Measurements from ENCODE around the gene ADAMTS4.

ADAMTS4 gene

GRCh38 chr1:161227196-161227871 lies 28.5 kb upstream of the ADAMTS4 start:
- DNase-seq (peak; percentile 84), ATAC-seq (ENCODE audit: insufficient read depth, low read depth) (peak; percentile 61)
- peak overlapping the region; percentile 93 for H3K4me2 ChIP-seq (ENCODE audit: insufficient read depth, low read length)
- H3K9me3 ChIP-seq (ENCODE audit: insufficient read depth, low read length, severe bottlenecking), result no peaks in the 10 kb centered on the region
- peaks cover 27% of the 10 kb centered on the region for H3K4me1 ChIP-seq (ENCODE audit: insufficient read depth, low read length)
- no peaks in the 10 kb centered on the region for H3K27me3 ChIP-seq (ENCODE audit: insufficient read depth, low read length, poor library complexity)
- H3K79me2 ChIP-seq (ENCODE audit: insufficient read depth, low read length), result peaks cover 13% of the 10 kb centered on the region
- H4K20me1 ChIP-seq (ENCODE audit: insufficient read depth, low read length), result 0 out of 2 replicates have a peak, but pooled peaks cover 3% of the 10 kb centered on the region
- H3K27ac ChIP-seq (ENCODE audit: low read length), result peak overlapping the region; percentile 88
- H3K4me3 ChIP-seq (ENCODE audit: low read depth in 1 of 2, low read length in 2 of 2), result peak overlapping the region in 1 of 2 experiments; percentile 89; a peak in 2 of 4 replicates
- H3K36me3 ChIP-seq (ENCODE audit: insufficient read depth, low read length), result peaks cover 24% of the 10 kb centered on the region
- H3K9ac ChIP-seq (ENCODE audit: low read depth, low read length), result peak overlapping the region; percentile 70
- no peak for TF ChIP-seq EZH2 (IDR thresholded peaks at IDR 0.05; ENCODE audit: borderline replicate concordance, low read depth, low read length, severe bottlenecking)
- peak; percentile 91 for TF ChIP-seq CTCF (IDR thresholded peaks at IDR 0.05; ENCODE audit: borderline replicate concordance, extremely low read depth, low read length, poor library complexity, severe bottlenecking)
- H2AFZ ChIP-seq (ENCODE audit: low read depth, low read length), result peak overlapping the region; percentile 98

DNA sequence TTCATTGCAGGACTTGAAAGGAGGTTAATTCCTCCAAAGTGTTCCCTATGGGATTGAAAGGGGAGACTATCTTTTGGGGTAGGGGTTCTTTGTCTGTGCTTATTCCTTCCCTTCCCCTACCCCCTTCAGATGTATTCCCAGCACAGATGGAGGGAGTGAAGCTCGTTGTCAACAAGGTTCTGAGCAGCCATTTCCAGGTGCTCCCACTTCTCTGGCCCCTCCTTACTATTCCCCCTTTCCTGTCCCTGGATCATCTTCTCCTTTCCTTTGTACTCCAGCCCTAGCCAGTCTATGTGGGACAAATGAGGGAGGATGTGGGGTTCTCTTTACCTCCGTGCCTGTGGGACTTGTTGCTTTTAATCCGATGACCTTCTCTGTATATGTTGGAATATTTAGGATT lies 27.9 kb upstream of the ADAMTS4 start:
- TF ChIP-seq EZH2 (IDR thresholded peaks at IDR 0.05; ENCODE audit: borderline replicate concordance, low read depth, low read length, severe bottlenecking) (no peak), CTCF (IDR thresholded peaks at IDR 0.05; ENCODE audit: borderline replicate concordance, extremely low read depth, low read length, poor library complexity, severe bottlenecking) (no peak)
- Histone ChIP-seq H3K36me3 (ENCODE audit: insufficient read depth, low read length) (peaks cover 24% of the 10 kb centered on the region), H3K9me3 (ENCODE audit: insufficient read depth, low read length, severe bottlenecking) (no peaks in the 10 kb centered on the region), H3K9ac (ENCODE audit: low read depth, low read length) (peak overlapping the region; percentile 70), H2AFZ (ENCODE audit: low read depth, low read length) (peak overlapping the region; percentile 98), H3K4me1 (ENCODE audit: insufficient read depth, low read length) (peaks cover 27% of the 10 kb centered on the region), H3K4me2 (ENCODE audit: insufficient read depth, low read length) (peak overlapping the region; percentile 93), H4K20me1 (ENCODE audit: insufficient read depth, low read length) (0 out of 2 replicates have a peak, but pooled peaks cover 3% of the 10 kb centered on the region), H3K27ac (ENCODE audit: low read length) (peak overlapping the region; percentile 88), H3K27me3 (ENCODE audit: insufficient read depth, low read length, poor library complexity) (no peaks in the 10 kb centered on the region), H3K79me2 (ENCODE audit: insufficient read depth, low read length) (peaks cover 13% of the 10 kb centered on the region), H3K4me3 (ENCODE audit: low read depth in 1 of 2, low read length in 2 of 2) (peak overlapping the region; percentile 72 to 89; a peak in 3 of 4 replicates)
- ATAC-seq (ENCODE audit: insufficient read depth, low read depth) (no peak), DNase-seq (no peak)

DNA sequence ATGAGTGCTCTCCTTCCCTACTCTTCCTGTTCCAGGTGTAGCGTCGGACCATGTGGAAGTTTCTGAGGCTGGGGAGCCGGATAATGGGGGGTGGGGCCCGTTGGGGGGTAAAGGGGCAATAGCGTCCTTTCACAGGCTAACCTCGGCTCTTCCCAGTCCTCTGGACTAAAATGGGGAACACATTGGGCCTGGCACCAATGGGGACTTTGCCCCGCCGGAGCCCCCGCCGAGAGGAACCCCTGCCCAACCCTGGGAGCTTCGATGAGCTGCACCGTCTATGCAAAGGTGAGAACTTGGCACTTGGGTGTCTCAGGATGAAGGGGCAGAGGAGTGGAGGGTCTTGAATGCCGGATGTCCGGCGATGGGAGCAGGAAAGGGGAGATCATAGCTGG lies 27.5 kb upstream of the ADAMTS4 start:
- H3K27me3 ChIP-seq (ENCODE audit: insufficient read depth, low read length, poor library complexity), result no peaks in the 10 kb centered on the region
- peaks cover 24% of the 10 kb centered on the region for H3K36me3 ChIP-seq (ENCODE audit: insufficient read depth, low read length)
- peak overlapping the region; percentile 72 to 89 for H3K4me3 ChIP-seq (ENCODE audit: low read depth in 1 of 2, low read length in 2 of 2)
- H3K4me2 ChIP-seq (ENCODE audit: insufficient read depth, low read length), result peak overlapping the region; percentile 93
- peak overlapping the region; percentile 70 for H3K9ac ChIP-seq (ENCODE audit: low read depth, low read length)
- ATAC-seq (ENCODE audit: insufficient read depth, low read depth), result no peak
- H3K79me2 ChIP-seq (ENCODE audit: insufficient read depth, low read length), result peaks cover 13% of the 10 kb centered on the region
- no peaks in the 10 kb centered on the region for H3K9me3 ChIP-seq (ENCODE audit: insufficient read depth, low read length, severe bottlenecking)
- peaks cover 27% of the 10 kb centered on the region for H3K4me1 ChIP-seq (ENCODE audit: insufficient read depth, low read length)
- H4K20me1 ChIP-seq (ENCODE audit: insufficient read depth, low read length), result 0 out of 2 replicates have a peak, but pooled peaks cover 3% of the 10 kb centered on the region
- TF ChIP-seq EZH2 (IDR thresholded peaks at IDR 0.05; ENCODE audit: borderline replicate concordance, low read depth, low read length, severe bottlenecking) (no peak), CTCF (IDR thresholded peaks at IDR 0.05; ENCODE audit: borderline replicate concordance, extremely low read depth, low read length, poor library complexity, severe bottlenecking) (no peak)
- H2AFZ ChIP-seq (ENCODE audit: low read depth, low read length), result peak overlapping the region; percentile 98
- peak overlapping the region; percentile 88 for H3K27ac ChIP-seq (ENCODE audit: low read length)
- no peak for DNase-seq
